ENCODE measurements around the gene SPATA2. TPM values are rescaled to one million over a fixed set of nuclear protein-coding genes. Genes with fewer than 3 reads are reported as not detected.

SPATA2 gene
- total and polyA plus RNA-seq, 2 of the 8 experiments (the other 6 are each of a cell fraction or from before 2014, with no cell fraction given) = 11.0 to 13.0 TPM

DNA sequence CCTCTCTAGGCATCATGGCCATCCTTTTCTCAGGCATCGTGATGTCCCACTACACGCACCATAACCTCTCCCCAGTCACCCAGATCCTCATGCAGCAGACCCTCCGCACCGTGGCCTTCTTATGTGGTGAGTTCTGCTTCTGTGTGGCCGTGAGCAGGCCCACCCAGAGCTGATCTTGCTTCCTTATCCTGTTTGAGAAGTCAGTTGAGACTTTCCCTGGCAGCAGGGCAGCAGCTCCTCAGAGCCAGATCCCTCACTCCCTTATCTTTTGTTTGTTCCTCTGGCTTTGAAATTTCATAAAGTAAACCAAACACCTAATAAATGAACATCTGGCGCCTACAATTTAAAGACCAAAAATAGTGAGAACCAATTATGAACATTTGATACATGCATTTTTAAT lies 40.6 kb downstream of the SPATA2 start (continued):
- TF ChIP-seq, protein P1, sequence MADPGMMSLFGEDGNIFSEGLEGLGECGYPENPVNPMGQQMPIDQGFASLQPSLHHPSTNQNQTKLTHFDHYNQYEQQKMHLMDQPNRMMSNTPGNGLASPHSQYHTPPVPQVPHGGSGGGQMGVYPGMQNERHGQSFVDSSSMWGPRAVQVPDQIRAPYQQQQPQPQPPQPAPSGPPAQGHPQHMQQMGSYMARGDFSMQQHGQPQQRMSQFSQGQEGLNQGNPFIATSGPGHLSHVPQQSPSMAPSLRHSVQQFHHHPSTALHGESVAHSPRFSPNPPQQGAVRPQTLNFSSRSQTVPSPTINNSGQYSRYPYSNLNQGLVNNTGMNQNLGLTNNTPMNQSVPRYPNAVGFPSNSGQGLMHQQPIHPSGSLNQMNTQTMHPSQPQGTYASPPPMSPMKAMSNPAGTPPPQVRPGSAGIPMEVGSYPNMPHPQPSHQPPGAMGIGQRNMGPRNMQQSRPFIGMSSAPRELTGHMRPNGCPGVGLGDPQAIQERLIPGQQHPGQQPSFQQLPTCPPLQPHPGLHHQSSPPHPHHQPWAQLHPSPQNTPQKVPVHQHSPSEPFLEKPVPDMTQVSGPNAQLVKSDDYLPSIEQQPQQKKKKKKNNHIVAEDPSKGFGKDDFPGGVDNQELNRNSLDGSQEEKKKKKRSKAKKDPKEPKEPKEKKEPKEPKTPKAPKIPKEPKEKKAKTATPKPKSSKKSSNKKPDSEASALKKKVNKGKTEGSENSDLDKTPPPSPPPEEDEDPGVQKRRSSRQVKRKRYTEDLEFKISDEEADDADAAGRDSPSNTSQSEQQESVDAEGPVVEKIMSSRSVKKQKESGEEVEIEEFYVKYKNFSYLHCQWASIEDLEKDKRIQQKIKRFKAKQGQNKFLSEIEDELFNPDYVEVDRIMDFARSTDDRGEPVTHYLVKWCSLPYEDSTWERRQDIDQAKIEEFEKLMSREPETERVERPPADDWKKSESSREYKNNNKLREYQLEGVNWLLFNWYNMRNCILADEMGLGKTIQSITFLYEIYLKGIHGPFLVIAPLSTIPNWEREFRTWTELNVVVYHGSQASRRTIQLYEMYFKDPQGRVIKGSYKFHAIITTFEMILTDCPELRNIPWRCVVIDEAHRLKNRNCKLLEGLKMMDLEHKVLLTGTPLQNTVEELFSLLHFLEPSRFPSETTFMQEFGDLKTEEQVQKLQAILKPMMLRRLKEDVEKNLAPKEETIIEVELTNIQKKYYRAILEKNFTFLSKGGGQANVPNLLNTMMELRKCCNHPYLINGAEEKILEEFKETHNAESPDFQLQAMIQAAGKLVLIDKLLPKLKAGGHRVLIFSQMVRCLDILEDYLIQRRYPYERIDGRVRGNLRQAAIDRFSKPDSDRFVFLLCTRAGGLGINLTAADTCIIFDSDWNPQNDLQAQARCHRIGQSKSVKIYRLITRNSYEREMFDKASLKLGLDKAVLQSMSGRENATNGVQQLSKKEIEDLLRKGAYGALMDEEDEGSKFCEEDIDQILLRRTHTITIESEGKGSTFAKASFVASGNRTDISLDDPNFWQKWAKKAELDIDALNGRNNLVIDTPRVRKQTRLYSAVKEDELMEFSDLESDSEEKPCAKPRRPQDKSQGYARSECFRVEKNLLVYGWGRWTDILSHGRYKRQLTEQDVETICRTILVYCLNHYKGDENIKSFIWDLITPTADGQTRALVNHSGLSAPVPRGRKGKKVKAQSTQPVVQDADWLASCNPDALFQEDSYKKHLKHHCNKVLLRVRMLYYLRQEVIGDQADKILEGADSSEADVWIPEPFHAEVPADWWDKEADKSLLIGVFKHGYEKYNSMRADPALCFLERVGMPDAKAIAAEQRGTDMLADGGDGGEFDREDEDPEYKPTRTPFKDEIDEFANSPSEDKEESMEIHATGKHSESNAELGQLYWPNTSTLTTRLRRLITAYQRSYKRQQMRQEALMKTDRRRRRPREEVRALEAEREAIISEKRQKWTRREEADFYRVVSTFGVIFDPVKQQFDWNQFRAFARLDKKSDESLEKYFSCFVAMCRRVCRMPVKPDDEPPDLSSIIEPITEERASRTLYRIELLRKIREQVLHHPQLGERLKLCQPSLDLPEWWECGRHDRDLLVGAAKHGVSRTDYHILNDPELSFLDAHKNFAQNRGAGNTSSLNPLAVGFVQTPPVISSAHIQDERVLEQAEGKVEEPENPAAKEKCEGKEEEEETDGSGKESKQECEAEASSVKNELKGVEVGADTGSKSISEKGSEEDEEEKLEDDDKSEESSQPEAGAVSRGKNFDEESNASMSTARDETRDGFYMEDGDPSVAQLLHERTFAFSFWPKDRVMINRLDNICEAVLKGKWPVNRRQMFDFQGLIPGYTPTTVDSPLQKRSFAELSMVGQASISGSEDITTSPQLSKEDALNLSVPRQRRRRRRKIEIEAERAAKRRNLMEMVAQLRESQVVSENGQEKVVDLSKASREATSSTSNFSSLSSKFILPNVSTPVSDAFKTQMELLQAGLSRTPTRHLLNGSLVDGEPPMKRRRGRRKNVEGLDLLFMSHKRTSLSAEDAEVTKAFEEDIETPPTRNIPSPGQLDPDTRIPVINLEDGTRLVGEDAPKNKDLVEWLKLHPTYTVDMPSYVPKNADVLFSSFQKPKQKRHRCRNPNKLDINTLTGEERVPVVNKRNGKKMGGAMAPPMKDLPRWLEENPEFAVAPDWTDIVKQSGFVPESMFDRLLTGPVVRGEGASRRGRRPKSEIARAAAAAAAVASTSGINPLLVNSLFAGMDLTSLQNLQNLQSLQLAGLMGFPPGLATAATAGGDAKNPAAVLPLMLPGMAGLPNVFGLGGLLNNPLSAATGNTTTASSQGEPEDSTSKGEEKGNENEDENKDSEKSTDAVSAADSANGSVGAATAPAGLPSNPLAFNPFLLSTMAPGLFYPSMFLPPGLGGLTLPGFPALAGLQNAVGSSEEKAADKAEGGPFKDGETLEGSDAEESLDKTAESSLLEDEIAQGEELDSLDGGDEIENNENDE (IDR thresholded peaks at IDR 0.05; ENCODE audit: insufficient replicate concordance, low read length) = no peak
- TF ChIP-seq SIRT6 (IDR thresholded peaks at IDR 0.05; ENCODE audit: low read length) (no peak), MAFK (IDR thresholded peaks at IDR 0.05; ENCODE audit: low read depth, low read length) (no peak), EGR1 (IDR thresholded peaks at IDR 0.05; ENCODE audit: borderline replicate concordance, low read depth, low read length) (no peak), SP4 (IDR thresholded peaks at IDR 0.05; ENCODE audit: low read length) (no peak), RXRA (IDR thresholded peaks at IDR 0.05; ENCODE audit: insufficient read depth, low read depth, low read length) (no peak), NRF1 (IDR thresholded peaks at IDR 0.05; ENCODE audit: low read depth, low read length) (no peak), TBP (IDR thresholded peaks at IDR 0.05; ENCODE audit: low read depth, low read length) (no peak), TEAD4 (IDR thresholded peaks at IDR 0.05; ENCODE audit: low read depth, low read length) (no peak)
- TF ChIP-seq, protein P2, sequence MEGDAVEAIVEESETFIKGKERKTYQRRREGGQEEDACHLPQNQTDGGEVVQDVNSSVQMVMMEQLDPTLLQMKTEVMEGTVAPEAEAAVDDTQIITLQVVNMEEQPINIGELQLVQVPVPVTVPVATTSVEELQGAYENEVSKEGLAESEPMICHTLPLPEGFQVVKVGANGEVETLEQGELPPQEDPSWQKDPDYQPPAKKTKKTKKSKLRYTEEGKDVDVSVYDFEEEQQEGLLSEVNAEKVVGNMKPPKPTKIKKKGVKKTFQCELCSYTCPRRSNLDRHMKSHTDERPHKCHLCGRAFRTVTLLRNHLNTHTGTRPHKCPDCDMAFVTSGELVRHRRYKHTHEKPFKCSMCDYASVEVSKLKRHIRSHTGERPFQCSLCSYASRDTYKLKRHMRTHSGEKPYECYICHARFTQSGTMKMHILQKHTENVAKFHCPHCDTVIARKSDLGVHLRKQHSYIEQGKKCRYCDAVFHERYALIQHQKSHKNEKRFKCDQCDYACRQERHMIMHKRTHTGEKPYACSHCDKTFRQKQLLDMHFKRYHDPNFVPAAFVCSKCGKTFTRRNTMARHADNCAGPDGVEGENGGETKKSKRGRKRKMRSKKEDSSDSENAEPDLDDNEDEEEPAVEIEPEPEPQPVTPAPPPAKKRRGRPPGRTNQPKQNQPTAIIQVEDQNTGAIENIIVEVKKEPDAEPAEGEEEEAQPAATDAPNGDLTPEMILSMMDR (IDR thresholded peaks at IDR 0.05; ENCODE audit: control extremely low read depth in 1 of 3, insufficient read depth in 1 of 3, low read depth in 1 of 3, low read length in 3 of 3) = no peak

All from H1 (cell line).